ENCODE data around the gene RAPGEF5.

RAPGEF5 gene

DNA sequence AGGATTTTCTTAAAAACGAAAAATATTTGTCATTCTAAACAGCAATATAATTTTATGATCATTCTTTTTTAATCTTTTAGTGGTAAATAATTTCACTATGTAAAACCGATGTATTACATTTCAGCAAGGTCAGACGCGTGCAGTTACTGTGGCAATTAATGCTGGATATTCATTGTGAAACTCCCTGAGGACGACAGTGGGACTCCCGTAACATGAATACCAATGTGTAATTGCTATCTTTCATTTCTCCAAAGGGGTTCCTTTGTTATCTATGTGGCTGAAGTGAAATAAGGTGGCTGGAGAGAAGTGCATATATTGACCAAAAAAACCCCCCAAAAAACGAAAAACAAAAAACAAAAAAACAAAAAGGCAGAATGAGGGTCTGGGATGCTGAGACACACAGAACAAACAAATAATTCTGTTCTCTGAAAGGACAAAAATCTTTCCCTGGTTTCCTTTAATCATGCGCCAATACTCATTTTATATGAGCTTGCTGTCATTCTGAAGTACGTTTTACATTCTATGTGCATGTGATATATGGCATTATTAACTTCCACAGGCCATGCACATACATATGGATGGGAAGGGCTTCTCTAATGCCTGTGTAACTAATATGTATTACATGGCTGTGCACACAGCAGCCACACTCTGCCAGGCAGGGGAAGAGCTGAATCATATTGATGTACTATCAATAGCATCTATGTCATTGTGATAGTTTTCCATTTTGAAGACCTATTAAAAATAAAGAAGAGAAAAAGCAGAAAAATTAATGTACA is 161.4 kb downstream of the RAPGEF5 start:
- no peak for DNase-seq (ENCODE audit: extremely low read depth in 1 of 2, low read depth in 1 of 2)

DNA sequence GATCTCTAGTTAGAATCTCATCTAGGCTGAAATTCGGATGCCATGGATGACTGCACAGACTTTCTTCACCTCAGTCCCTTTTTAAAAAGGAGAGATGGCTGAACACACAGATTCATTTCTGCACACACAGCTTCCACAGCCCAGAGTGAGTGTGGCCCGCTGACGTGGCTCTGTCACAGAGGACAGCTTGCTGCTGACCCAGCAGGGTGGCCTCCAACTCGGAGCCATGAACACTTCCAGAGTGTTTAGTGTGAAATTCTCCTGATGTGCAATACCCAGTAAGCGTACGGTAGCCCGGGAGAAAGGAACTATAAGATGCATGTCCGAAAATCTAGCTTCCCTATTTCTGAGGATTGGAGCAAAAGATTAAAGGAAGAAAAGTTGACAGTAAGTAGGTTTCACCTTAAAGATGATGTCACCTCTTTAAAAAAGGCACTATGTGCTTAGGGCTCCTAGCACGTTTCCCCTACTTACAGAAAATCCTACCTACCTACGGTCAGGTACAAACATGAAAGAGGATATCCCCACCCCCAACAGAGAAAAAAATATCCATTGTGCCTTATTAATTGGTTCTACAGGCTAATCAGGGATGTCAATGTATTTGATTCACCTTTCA is 162.2 kb downstream of the RAPGEF5 start:
- DNase-seq (ENCODE audit: extremely low read depth in 1 of 2, low read depth in 1 of 2) = no peak

DNA sequence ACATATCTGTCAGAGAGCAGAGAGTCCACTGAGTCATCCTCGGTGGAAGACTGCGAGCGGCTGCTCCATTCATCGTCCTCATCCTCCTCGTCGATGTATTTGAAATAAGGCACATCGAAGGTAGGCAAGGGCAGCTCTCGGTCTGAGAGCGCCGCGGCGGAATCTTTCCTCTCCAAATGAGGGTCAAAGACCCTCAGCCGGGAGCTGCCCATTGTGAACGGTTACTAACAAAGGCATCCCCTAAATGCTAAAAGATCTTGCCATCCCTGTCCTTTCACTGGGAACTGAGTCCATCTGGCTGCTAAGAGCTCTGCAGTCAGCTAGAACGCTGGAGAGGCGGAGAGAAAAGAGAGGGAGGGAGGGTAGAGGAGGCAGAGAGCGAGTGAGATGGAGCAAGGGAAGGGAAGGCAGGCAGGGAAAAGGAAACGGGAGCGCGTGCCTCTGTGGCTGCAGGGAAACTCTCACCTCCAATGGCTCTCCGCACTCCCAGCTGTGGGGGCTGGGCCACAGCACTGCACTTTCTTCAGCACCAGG is 163.4 kb downstream of the RAPGEF5 start:
- DNase-seq (ENCODE audit: extremely low read depth in 1 of 2, low read depth in 1 of 2) = no peak

DNA sequence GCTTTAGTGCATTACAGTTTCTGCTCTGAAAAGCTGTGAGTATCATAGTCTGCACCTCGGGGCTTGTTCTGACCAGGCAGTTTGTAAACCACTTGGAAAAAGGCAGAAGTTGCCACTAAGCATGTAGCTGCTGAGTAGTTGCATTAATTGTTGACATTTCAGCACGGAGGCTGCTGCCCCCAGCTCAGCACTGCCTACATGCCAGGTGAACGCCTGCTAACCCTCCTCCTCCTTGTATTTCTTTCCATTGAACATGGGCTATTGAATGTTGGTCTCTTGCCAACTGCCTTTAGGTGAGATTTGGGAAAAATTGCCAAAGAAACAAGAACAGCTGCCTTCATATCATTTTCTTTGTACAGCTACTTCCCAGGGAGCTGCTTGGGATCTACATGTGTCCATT is 164.2 kb downstream of the RAPGEF5 start:
- no peak for DNase-seq (ENCODE audit: extremely low read depth in 1 of 2, low read depth in 1 of 2)

DNA sequence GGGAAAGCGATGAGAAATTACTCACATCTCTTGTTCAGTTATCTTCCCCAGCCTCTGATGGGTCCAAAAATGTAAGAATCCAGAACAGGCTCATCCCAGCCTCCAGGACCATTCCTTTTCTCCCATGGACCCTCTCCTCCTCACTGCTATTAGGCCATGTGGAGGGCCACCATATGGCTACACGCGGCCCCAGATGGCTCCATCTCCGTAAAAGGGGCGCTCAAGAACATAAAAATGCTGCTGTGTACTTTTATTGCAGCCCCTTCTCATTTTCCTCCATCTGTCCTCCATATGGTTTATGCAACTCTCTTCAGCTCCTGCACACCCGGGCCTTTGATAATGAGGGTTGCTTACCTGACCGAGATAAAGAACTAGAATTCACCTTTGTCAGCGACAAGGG is 166.2 kb downstream of the RAPGEF5 start:
- DNase-seq (ENCODE audit: extremely low read depth in 1 of 2, low read depth in 1 of 2) = no peak

DNA sequence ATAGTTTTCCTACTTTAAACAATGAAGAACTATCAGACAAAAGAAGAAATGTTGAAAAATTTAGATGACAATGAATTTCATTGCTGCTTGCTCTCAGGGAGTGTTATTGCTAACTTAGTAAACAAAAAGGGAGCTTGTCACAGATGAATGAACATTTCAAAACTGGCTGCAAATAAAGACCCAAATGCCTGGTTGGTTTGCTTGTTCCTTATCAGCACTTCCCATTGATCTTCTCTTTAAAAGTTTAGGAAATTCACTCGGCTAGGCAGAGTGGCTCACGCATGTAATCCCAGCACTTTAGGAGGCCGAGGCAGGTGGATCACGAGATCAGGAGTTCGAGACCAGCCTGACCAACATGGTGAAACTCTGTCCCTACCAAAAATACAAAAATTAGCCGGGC is 167.2 kb downstream of the RAPGEF5 start:
- DNase-seq (ENCODE audit: extremely low read depth in 1 of 2, low read depth in 1 of 2) = no peak

- no peak for DNase-seq (ENCODE audit: extremely low read depth in 1 of 2, low read depth in 1 of 2)
Measured at GRCh38 chr7:22189230-22189629, 167.7 kb downstream of the RAPGEF5 start.

DNA sequence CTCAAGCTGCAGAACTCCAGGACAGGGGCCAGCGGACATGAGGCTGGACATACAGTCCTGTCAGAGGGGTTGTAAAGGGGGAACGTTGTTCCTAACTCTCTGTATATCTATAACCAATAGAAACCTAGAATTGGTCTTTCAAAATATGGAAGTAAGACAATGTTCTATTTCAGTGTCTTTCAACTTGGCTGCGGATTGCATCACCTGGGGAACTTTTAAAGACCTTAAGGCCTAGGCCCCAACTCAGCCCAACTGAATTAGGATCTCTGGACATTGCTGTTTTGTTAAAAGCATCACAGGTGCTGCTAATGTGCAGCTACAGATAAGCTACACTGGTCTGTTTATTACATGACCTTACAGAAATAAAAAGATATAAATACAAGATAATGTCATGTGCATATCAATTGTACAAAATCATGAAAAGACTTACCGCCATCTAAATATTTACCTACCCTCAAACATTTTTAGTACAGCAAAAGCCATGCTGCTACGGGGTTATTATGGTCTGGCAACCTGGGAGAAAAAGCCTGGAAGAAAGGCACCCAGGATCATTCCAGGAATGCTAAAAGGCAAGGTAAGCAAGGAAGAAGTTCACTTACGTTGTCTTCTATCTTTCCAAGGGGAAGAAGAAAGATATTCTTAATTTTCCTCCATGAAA is 169.1 kb downstream of the RAPGEF5 start:
- no peak for DNase-seq (ENCODE audit: extremely low read depth in 1 of 2, low read depth in 1 of 2)

DNA sequence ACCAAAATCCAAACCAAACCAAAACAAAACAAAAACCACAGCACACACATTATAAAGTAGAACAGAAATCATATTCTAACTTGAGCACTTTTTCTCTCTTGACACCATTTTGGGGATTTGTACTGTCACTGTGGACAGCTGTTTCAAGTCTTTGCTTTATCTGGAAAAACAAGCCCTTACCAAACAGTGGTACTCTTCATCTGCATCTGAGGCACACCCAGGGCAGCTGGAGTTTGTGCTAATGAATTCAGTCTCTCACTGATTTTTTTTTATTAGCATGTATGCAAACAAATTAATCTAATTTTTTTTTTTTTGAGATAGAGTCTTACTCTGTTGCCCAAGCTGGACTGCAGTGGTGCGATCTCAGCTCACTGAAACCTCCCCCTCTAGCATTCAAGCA is 171.4 kb downstream of the RAPGEF5 start:
- no peak for DNase-seq (ENCODE audit: extremely low read depth in 1 of 2, low read depth in 1 of 2)

- DNase-seq (ENCODE audit: extremely low read depth in 1 of 2, low read depth in 1 of 2) = no peak
Measured at GRCh38 chr7:22184549-22185199, 172.3 kb downstream of the RAPGEF5 start.

- DNase-seq (ENCODE audit: extremely low read depth in 1 of 2, low read depth in 1 of 2) = no peak
Measured at GRCh38 chr7:22183522-22184280, 173.3 kb downstream of the RAPGEF5 start.

DNA sequence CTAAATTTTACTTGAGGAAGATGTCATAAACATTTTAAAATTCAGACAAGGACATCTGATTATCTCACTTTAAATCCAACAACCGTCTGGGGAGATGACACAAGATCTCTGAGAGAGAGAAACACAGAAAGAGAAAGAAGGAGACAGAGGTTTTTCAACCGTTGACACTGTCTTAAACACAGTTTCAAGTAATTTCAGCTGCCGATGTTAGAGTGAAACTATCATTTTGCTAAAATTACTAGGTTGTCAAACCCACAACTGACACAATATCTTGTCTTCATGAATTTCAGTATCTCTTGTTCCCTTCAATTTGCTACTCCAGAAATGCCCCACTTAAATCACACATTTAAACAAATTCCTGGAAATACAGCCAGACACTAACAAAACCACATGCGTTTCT is 174.8 kb downstream of the RAPGEF5 start:
- no peak for DNase-seq (ENCODE audit: extremely low read depth in 1 of 2, low read depth in 1 of 2)

GRCh38 chr7:22181663-22182062 is 175.3 kb downstream of the RAPGEF5 start:
- DNase-seq (ENCODE audit: extremely low read depth in 1 of 2, low read depth in 1 of 2) = no peak

DNA sequence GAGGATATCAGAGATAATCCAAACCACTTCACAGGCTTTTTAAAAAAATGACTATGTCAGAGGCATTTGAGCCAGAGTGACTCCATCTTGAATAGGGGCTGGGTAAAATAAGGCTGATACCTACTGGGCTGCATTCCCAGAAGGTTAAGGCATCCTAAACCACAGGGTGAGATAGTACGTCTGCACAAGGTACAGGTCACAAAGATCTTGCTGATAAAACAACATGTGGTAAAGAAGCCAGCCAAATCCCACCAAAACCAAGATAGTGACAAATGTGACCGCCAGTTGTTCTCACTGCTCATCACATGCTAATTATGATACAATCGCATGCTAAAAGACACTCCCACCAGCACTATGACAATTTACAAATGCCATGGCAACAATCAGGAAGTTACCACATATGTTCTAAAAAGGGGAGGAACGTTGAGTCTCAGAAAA is 177.5 kb downstream of the RAPGEF5 start:
- DNase-seq (ENCODE audit: extremely low read depth in 1 of 2, low read depth in 1 of 2) = no peak

GRCh38 chr7:22178735-22179134 is 178.2 kb downstream of the RAPGEF5 start:
- no peak for DNase-seq (ENCODE audit: extremely low read depth in 1 of 2, low read depth in 1 of 2)

DNA sequence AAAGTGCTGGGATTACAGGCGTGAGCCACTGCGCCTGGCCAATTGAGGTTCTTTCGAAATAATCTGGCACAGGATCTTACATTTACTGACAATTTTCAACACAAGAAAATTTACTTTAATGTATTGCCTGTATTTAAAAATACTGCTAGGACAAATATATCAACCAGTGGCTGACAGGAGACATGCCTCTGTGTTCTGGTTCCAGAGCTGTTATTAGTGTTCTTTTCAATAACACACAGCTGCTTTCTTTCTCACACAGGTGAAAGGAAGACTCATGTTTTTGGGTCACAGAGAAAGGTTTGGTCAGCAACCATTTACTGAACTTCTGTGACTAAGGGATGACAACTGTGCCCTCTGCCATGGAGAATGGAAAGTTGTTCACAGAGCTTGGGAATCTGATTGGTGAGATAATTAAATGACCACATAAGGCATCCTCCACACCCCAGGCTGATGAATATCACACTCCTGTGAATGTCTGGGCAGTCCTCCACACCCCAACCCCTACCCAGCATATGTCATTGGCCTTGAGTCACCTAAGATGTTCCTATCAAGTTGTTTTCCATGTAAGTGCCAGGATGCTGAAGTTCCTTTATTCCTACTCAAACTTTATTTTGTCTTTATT is 180.1 kb downstream of the RAPGEF5 start:
- no peak for DNase-seq (ENCODE audit: extremely low read depth in 1 of 2, low read depth in 1 of 2)

DNA sequence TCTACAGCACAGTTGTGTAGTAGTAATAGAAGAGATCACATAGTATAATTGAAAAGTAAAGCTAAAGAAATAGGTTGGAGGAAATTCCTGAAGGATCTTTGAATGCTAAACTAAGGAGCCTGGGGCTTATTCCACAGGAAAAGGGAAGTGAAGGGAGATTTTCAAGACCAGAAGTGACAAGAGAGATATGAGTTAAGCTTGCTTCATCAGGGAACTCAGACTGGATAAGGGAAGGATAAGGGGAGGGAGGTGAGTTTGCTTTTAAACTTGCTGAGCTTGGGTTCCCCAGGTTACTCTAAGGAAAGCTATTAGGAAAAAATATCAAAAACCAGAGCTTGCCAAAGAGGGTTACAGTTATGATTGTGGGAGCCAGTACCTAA is 182.4 kb downstream of the RAPGEF5 start:
- no peak for DNase-seq (ENCODE audit: extremely low read depth in 1 of 2, low read depth in 1 of 2)

DNA sequence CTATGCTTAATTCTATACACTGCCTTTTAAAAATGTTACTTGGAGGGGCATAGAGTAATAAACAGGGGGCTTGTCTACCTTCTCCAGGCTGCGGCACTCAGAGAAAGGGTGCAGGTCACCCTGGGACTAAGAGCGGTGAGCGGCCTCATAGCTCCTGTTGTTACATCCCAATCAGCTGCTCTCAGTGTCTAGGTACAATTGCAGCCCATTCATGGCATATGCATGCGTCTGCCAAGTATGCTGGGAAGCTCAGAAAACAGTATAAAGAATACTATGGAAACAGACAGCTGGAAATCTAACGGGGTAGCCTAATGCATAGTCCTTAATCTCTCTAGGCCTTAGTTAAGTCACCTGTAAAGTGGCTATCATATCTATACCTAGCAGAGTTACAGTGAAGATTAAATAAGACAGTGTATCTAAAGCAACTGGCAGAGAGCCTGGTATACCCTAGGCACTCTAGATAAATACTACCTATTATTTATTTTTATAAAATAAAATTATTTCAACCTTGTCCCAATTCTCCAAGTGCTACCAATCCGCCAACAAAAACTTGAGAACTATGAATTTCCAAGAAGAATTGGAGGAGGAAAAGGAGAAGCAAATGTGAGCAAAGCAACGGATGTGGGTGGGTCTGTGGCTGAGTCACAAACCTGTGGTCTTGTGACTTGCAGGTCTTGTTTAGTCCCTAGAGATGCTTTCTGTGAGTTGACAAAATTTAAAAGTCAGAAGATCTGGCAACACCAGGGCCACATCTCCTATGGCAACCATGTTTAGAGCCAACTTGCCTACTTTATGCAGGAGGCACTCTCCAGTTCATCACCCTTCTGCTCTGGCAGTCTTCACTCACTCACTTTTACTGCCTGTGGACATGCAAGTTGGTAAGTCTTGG is 183.0 kb downstream of the RAPGEF5 start:
- no peak for DNase-seq (ENCODE audit: extremely low read depth in 1 of 2, low read depth in 1 of 2)

- DNase-seq (ENCODE audit: extremely low read depth in 1 of 2, low read depth in 1 of 2) = no peak
Measured at GRCh38 chr7:22168129-22168634, 188.8 kb downstream of the RAPGEF5 start.

Data from stimulated activated CD8-positive, alpha-beta memory T cell treated with anti-CD3 and anti-CD28 coated beads, Interleukin-7, amount 100 ng/mL, for 48 hours (primary cell).